Measurements from ENCODE around the gene MYOF.
"Not testable (repeated sequence)": the region's sequence is repeated elsewhere in the genome, so short reads cannot be mapped to it uniquely, and the experiment has no call there.

Gene MYOF

GRCh38 chr10:93287775-93288174, 194.4 kb downstream of the MYOF start:
- Mint-ChIP-seq H3K9me3 (no peaks in the 10 kb centered on the region), H3K27me3 (ENCODE audit: low read depth, poor library complexity) (peaks cover 18% of the 10 kb centered on the region), H3K4me3 (no peak overlapping the region), H3K4me1 (peaks cover 26% of the 10 kb centered on the region), H3K36me3 (ENCODE audit: low read depth) (no peaks in the 10 kb centered on the region), H3K27ac (no peak overlapping the region)
- no peak for TF ChIP-seq CTCF (IDR thresholded peaks at IDR 0.05)
- no peak for DNase-seq

- H3K4me3 Mint-ChIP-seq; H3K36me3 Mint-ChIP-seq (ENCODE audit: low read depth); H3K9me3 Mint-ChIP-seq; DNase-seq; H3K27ac Mint-ChIP-seq: not testable (repeated sequence)
- Mint-ChIP-seq H3K4me1 (peaks cover 32% of the 10 kb centered on the region), H3K27me3 (ENCODE audit: low read depth, poor library complexity) (peaks cover 26% of the 10 kb centered on the region)
Observed at GRCh38 chr10:93284246-93284645, 197.9 kb downstream of the MYOF start.

- Mint-ChIP-seq H3K4me3 (no peak overlapping the region), H3K27ac (no peak overlapping the region)
- DNase-seq = no peak
Observed at GRCh38 chr10:93281367-93281720, 200.8 kb downstream of the MYOF start.

GRCh38 chr10:93280699-93281366, 201.3 kb downstream of the MYOF start:
- H3K27me3 Mint-ChIP-seq (ENCODE audit: low read depth, poor library complexity) = peaks cover 16% of the 10 kb centered on the region

More at GRCh38 chr10:93281367-93281720, 200.8 kb downstream of the MYOF start:
- H3K27me3 Mint-ChIP-seq (ENCODE audit: low read depth, poor library complexity) = peaks cover 16% of the 10 kb centered on the region
- H3K9me3 Mint-ChIP-seq = peaks cover 16% of the 10 kb centered on the region
- TF ChIP-seq CTCF (IDR thresholded peaks at IDR 0.05) = no peak
- peaks cover 18% of the 10 kb centered on the region for H3K4me1 Mint-ChIP-seq
- no peaks in the 10 kb centered on the region for H3K36me3 Mint-ChIP-seq (ENCODE audit: low read depth)

GRCh38 chr10:93280121-93280698, 201.9 kb downstream of the MYOF start:
- no peak overlapping the region for H3K4me3 Mint-ChIP-seq
- peaks cover 22% of the 10 kb centered on the region for H3K4me1 Mint-ChIP-seq
- TF ChIP-seq CTCF (IDR thresholded peaks at IDR 0.05) = no peak
- DNase-seq = no peak
- H3K9me3 Mint-ChIP-seq = peaks cover 16% of the 10 kb centered on the region
- peaks cover 16% of the 10 kb centered on the region for H3K27me3 Mint-ChIP-seq (ENCODE audit: low read depth, poor library complexity)
- no peaks in the 10 kb centered on the region for H3K36me3 Mint-ChIP-seq (ENCODE audit: low read depth)
- H3K27ac Mint-ChIP-seq = no peak overlapping the region

More at GRCh38 chr10:93280699-93281366, 201.3 kb downstream of the MYOF start:
- no peak overlapping the region for H3K4me3 Mint-ChIP-seq
- TF ChIP-seq CTCF (IDR thresholded peaks at IDR 0.05) = no peak
- H3K4me1 Mint-ChIP-seq = peaks cover 18% of the 10 kb centered on the region
- DNase-seq = no peak
- H3K36me3 Mint-ChIP-seq (ENCODE audit: low read depth) = no peaks in the 10 kb centered on the region
- peaks cover 16% of the 10 kb centered on the region for H3K9me3 Mint-ChIP-seq
- H3K27ac Mint-ChIP-seq = no peak overlapping the region

GRCh38 chr10:93277360-93277759, 204.8 kb downstream of the MYOF start:
- no peak overlapping the region for H3K4me3 Mint-ChIP-seq
- no peak overlapping the region for H3K27ac Mint-ChIP-seq

More at GRCh38 chr10:93277360-93277759, 204.8 kb downstream of the MYOF start:
- Mint-ChIP-seq H3K4me1 (peaks cover 44% of the 10 kb centered on the region), H3K36me3 (ENCODE audit: low read depth) (no peaks in the 10 kb centered on the region), H3K27me3 (ENCODE audit: low read depth, poor library complexity) (peaks cover 11% of the 10 kb centered on the region), H3K9me3 (peaks cover 16% of the 10 kb centered on the region)
- DNase-seq = no peak
- no peak for TF ChIP-seq CTCF (IDR thresholded peaks at IDR 0.05)
